Neuronal stem cell (in vitro differentiated cells): Measurements from ENCODE around the gene C16orf90. TPM values are rescaled to one million over a fixed set of nuclear protein-coding genes. Genes with fewer than 3 reads are reported as not detected.

ENCODE experiments used
- DNase-seq: peaks from one replicate; pipeline ENCODE4 v3.0.0-alpha.2; 2013; ENCODE audit warnings: low spot score
- H2AFZ ChIP-seq: one replicate; pipeline ENCODE4 v1.6.1; 2013; ENCODE audit warnings: mild to moderate bottlenecking, low read length, inconsistent platforms
- H2AK5ac ChIP-seq: 2 replicates; pipeline ENCODE4 v1.6.1; 2013; ENCODE audit warnings: low read depth, mild to moderate bottlenecking, inconsistent platforms, low read length, moderate library complexity, mixed read lengths
- H2BK120ac ChIP-seq: 2 replicates; pipeline ENCODE4 v1.6.1; 2013; ENCODE audit warnings: low read depth, mild to moderate bottlenecking, inconsistent platforms, low read length, moderate library complexity, mixed read lengths
- H2BK12ac ChIP-seq: one replicate; pipeline ENCODE4 v1.6.1; 2013; ENCODE audit warnings: low read length, inconsistent platforms
- H2BK15ac ChIP-seq: 2 replicates; pipeline ENCODE4 v1.6.1; 2013; ENCODE audit warnings: mild to moderate bottlenecking, low read length, inconsistent platforms, mixed read lengths
- H2BK5ac ChIP-seq: one replicate; pipeline ENCODE4 v1.6.1; 2013; ENCODE audit warnings: inconsistent platforms, mild to moderate bottlenecking, low read length, moderate library complexity
- H3K14ac ChIP-seq: one replicate; pipeline ENCODE4 v1.6.1; 2013; ENCODE audit warnings: low read length, inconsistent platforms
- H3K18ac ChIP-seq: 2 replicates; pipeline ENCODE4 v1.6.1; 2013; ENCODE audit warnings: low read length, inconsistent platforms
- H3K23ac ChIP-seq: 2 replicates; pipeline ENCODE4 v1.6.1; 2013; ENCODE audit warnings: low read depth, mild to moderate bottlenecking, mixed read lengths, low read length, inconsistent platforms; ENCODE audit not compliant: poor library complexity
- H3K27ac ChIP-seq: replicated peaks from 3 replicates; pipeline ENCODE4 v1.5.1; 2013; ENCODE audit warnings: low read length, inconsistent platforms
- H3K27me3 ChIP-seq, 3 experiments: 2 replicates each; pipeline ENCODE4 v1.6.1; 2013; ENCODE audit warnings: low read length in 3 of 3, mild to moderate bottlenecking in 2 of 3, inconsistent platforms in 1 of 3, low read depth in 1 of 3, mixed read lengths in 1 of 3, moderate library complexity in 1 of 3; ENCODE audit not compliant: control insufficient read depth in 3 of 3, insufficient read depth in 3 of 3
- H3K36me3 ChIP-seq, 2 donors: replicated peaks in 1 of 2; 2 replicates each; pipeline ENCODE4 v1.6.1; 2013; ENCODE audit warnings: low read length in 2 of 2; ENCODE audit not compliant: control insufficient read depth in 2 of 2, insufficient read depth in 2 of 2
- H3K4ac ChIP-seq: 2 replicates; pipeline ENCODE4 v1.6.1; 2013; ENCODE audit warnings: inconsistent platforms, mild to moderate bottlenecking, low read length, moderate library complexity
- H3K4me1 ChIP-seq, 2 donors: 1 replicate in 1 of 2; 2 replicates in 1 of 2; pipeline ENCODE4 v1.6.1; 2013; ENCODE audit warnings: low read length in 2 of 2, low read depth in 1 of 2; ENCODE audit not compliant: control insufficient read depth in 2 of 2, insufficient read depth in 1 of 2
- H3K4me2 ChIP-seq: one replicate; pipeline ENCODE4 v1.6.1; 2013; ENCODE audit warnings: mild to moderate bottlenecking, low read length, inconsistent platforms; ENCODE audit not compliant: insufficient read depth, poor library complexity, severe bottlenecking
- H3K4me3 ChIP-seq, 2 donors: 2 replicates each; pipeline ENCODE4 v1.5.1; 2013; ENCODE audit warnings: low read length in 2 of 2, mild to moderate bottlenecking in 2 of 2, inconsistent platforms in 1 of 2, moderate library complexity in 1 of 2
- H3K79me1 ChIP-seq: one replicate; pipeline ENCODE4 v1.6.1; 2013; ENCODE audit warnings: low read depth, mild to moderate bottlenecking, inconsistent platforms, low read length, moderate library complexity
- H3K9ac ChIP-seq: one replicate; pipeline ENCODE4 v1.6.1; 2013; ENCODE audit warnings: mild to moderate bottlenecking, low read depth, low read length, inconsistent platforms; ENCODE audit not compliant: poor library complexity
- H3K9me3 ChIP-seq, 2 donors: replicated peaks in 1 of 2; 2 replicates each; pipeline versions ENCODE3 to v1.6.1; 2013; ENCODE audit warnings: low read length in 2 of 2, mild to moderate bottlenecking in 2 of 2, inconsistent platforms in 1 of 2, low read depth in 1 of 2, mixed read lengths in 1 of 2, moderate library complexity in 1 of 2; ENCODE audit not compliant: control insufficient read depth in 2 of 2, insufficient read depth in 1 of 2
- H4K8ac ChIP-seq: one replicate; pipeline ENCODE4 v1.6.1; 2013; ENCODE audit warnings: low read depth, mild to moderate bottlenecking, inconsistent platforms, low read length, moderate library complexity
- H4K91ac ChIP-seq: one replicate; pipeline ENCODE4 v1.6.1; 2013; ENCODE audit warnings: low read length, low read depth, mild to moderate bottlenecking, inconsistent platforms; ENCODE audit not compliant: poor library complexity
- WGBS, 2 donors: extraction: QIAGEN DNeasy Blood & Tissue Kit; methylation state at CpG; one replicate each; pipeline ENCODE4 v1.1.7; 2013; ENCODE audit warnings: missing lambda C conversion rate in 2 of 2, mixed read lengths in 1 of 2; ENCODE audit not compliant: insufficient read length in 2 of 2, insufficient replicate concordance in 1 of 2; ENCODE audit errors: extremely low coverage in 2 of 2; 5-methylcytosine and 5-hydroxymethylcytosine counted together
- polyA plus RNA-seq, 2 experiments: library from polyadenylated mRNA; stranded (reverse); fragments of 200-250 nt; gene quantifications; one replicate each; pipeline ENCODE4 v1.2.3, GENCODE V29; 2013

The C16orf90 gene, protein sequence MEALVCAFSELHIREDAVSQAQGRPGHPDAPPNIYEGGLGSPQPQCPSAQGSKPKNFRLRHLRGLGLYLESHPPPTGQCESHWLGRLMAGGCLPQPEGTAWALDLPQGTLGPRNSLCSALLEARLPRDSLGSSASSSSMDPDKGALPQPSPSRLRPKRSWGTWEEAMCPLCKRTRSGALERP
- not detected for polyA plus RNA-seq (2013, experiment 1 of 2)
- not detected for polyA plus RNA-seq (2013, experiment 2 of 2)

DNA sequence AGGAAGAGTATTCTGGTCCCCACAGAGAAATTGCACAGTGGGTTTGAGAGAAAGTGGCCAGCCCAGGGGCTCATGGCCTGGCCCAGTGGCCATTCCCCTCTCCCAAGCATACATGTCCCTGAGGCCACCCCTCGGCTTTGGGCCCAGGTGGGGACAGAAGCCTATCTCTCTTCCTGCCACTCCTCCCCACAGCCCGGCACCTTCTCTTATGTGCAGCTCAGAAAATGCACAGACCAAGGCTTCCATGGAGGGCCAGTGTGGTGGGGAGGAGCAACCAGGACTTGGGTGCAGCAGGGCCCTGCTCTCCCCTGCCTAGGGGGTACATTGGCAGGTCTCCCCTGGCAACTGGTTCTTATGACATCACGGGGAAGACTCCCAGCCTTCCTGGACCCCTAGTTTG, at the start of gene C16orf90:
Gene C16orf90 (minus strand): TSS at position 314 of the 400 bp plus-strand sequence. CDS start 68 bp downstream, at position 246.
- Histone ChIP-seq H3K14ac (peak within 1 kb of the TSS; percentile 17), H2BK12ac (no peak within 1 kb of the TSS), H3K4me1 (no peaks in the 10 kb centered on the region), H3K4me3 (no peak within 1 kb of the TSS), H3K27me3 (no peaks in the 10 kb centered on the region), H3K36me3 (no peaks in the 10 kb centered on the region), H3K4me2 (no peak within 1 kb of the TSS), H3K9ac (peak within 1 kb of the TSS; percentile 37), H2BK120ac (no peak within 1 kb of the TSS), H2AK5ac (peak within 1 kb of the TSS; percentile 88), H2BK15ac (peak within 1 kb of the TSS; percentile 49), H3K18ac (peak within 1 kb of the TSS; percentile 77), H3K4ac (no peak within 1 kb of the TSS), H3K79me1 (peaks cover 8% of the 10 kb centered on the region), H2AFZ (peak within 1 kb of the TSS; percentile 22), H2BK5ac (no peak within 1 kb of the TSS), H3K27ac (no peak within 1 kb of the TSS), H4K8ac (no peak within 1 kb of the TSS), H3K9me3 (peaks cover 0 to 2% of the 10 kb centered on the region in 2 donors), H3K23ac (peak within 1 kb of the TSS; percentile 55), H4K91ac (no peak within 1 kb of the TSS)
- WGBS, 2 donors, result no CpG with 5 or more reads among the region's 3 CpGs
- DNase-seq, result no peak

DNA sequence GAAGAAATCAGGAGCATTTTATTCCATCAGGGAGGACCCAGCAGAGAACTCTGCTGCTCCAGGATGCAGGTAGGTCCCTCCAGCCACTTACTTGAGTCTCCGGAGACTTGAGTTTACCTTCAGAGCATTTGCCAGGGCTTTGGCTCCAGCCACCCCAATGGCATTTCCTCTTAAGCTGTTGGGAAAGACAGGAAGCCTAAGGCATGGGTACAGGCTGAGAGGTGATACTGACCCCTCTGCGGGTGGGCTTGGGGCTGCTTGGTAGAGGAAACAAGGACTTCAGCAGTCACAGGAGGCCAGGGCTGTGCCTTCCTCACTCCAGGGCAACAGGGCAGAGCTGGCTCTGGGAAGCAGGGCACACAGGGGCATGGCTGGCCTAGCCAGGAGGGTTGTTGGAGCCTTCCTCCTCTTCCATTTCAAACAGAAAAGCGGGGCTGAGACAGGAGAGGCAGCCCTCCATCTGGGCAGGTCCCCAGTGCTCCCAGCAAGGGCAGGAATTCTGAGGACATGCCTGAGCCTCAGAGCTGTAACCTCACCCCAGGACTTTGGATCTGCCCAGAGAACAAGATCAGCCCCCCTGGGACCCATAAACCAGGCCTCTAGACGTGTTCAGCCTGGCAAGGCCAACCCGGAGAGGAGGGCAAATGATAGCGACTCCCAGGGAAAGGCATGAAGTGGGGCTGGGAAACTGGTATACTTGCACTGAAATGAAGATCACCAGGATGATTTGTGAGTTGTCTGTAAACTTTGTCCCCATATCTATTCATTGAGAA, 47.5 kb upstream of the C16orf90 start:
- Histone ChIP-seq H4K8ac (no peak overlapping the region), H3K4me2 (no peak overlapping the region), H3K9ac (no peak overlapping the region), H3K4ac (no peak overlapping the region), H3K4me3 (no peak overlapping the region), H2BK5ac (no peak overlapping the region), H3K23ac (no peak overlapping the region), H3K14ac (no peak overlapping the region), H3K18ac (no peak overlapping the region), H2BK15ac (no peak overlapping the region), H3K79me1 (no peaks in the 10 kb centered on the region), H3K4me1 (peaks cover 9 to 10% of the 10 kb centered on the region in 2 donors), H3K9me3 (no peaks in the 10 kb centered on the region), H2AFZ (no peak overlapping the region), H3K27me3 (no peaks in the 10 kb centered on the region), H4K91ac (no peak overlapping the region), H2BK12ac (no peak overlapping the region), H3K36me3 (peaks cover 3 to 26% of the 10 kb centered on the region in 2 donors), H3K27ac (no peak overlapping the region), H2AK5ac (peak overlapping the region; percentile 15), H2BK120ac (no peak overlapping the region)
- no peak for DNase-seq
- no CpG with 5 or more reads among the region's 6 CpGs for WGBS, 2 donors

DNA sequence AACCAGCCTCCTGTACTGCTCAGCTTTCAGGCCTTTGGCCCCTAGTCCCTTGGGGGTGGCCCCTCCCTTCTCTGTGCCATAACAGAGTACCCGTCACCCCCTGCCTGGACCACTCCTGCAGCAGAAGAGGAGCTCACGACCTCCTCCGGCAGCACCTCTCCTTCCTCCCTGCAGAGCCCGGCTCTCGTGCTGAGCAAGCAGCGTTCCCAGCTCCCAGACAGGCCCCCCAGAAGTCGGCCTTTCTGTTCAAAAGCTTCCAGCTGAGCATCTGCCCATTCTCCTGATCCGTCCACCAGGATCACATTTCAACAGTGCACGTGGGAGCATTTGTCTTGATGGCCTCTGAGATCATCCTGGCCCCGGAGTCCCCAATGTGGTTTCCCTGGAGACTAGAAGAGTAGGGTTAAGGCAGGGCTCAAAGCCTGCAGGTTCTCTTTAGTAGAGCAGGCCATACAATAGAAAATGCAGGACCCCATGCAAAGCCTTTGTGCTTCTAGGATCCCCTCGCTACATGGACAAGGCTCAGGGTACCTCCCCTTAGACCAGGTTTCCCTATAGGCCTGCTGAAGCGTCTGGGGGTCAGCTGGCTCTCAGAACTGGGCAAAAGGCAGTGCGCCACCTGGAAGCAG, 46.4 kb upstream of the C16orf90 start:
- Histone ChIP-seq H3K14ac (no peak overlapping the region), H2AFZ (no peak overlapping the region), H2AK5ac (no peak overlapping the region), H2BK15ac (no peak overlapping the region), H4K91ac (no peak overlapping the region), H3K36me3 (peaks cover 3 to 36% of the 10 kb centered on the region in 2 donors), H3K23ac (no peak overlapping the region), H3K27ac (no peak overlapping the region), H3K79me1 (no peaks in the 10 kb centered on the region), H3K9me3 (no peaks in the 10 kb centered on the region), H4K8ac (no peak overlapping the region), H3K4ac (no peak overlapping the region), H3K4me2 (no peak overlapping the region), H3K27me3 (no peaks in the 10 kb centered on the region), H3K18ac (peak overlapping the region; percentile 3), H2BK5ac (no peak overlapping the region), H3K9ac (no peak overlapping the region), H2BK12ac (no peak overlapping the region), H2BK120ac (no peak overlapping the region), H3K4me1 (peaks cover 9 to 10% of the 10 kb centered on the region in 2 donors), H3K4me3 (no peak overlapping the region)
- no CpG with 5 or more reads among the region's 13 CpGs for WGBS, 2 donors
- peak; percentile 33 for DNase-seq

DNA sequence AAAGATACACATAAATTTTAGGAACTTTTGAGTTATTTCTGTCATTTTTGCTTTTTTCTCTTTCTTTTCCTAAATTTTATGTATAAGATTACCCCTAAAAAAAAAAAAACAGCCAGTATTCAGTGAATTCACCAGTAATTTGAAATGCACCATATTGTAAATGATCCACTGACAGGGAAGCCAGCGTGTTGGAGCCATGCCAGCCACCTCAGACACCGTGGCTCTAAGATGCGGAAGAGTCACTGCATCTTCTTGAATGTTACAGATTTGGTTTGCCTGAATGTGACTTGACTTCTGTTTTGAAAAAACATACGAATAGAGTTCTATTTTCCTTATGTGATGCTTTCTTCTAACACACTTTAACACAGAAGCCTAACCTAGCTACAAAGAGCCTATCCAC, 42.9 kb upstream of the C16orf90 start:
- Histone ChIP-seq H4K91ac (no peak overlapping the region), H2BK120ac (no peak overlapping the region), H3K4me3 (no peak overlapping the region), H3K4me2 (no peak overlapping the region), H3K14ac (no peak overlapping the region), H3K4ac (no peak overlapping the region), H3K9me3 (no peaks in the 10 kb centered on the region), H3K27ac (no peak overlapping the region), H2BK5ac (no peak overlapping the region), H3K36me3 (peaks cover 19 to 70% of the 10 kb centered on the region in 2 donors), H3K4me1 (peaks cover 9 to 12% of the 10 kb centered on the region in 2 donors), H2BK15ac (no peak overlapping the region), H2BK12ac (no peak overlapping the region), H3K18ac (no peak overlapping the region), H4K8ac (no peak overlapping the region), H2AK5ac (no peak overlapping the region), H3K27me3 (no peaks in the 10 kb centered on the region), H3K9ac (no peak overlapping the region), H3K23ac (no peak overlapping the region), H3K79me1 (no peaks in the 10 kb centered on the region), H2AFZ (no peak overlapping the region)
- DNase-seq, result no peak
- no CpG with 5 or more reads among the region's 4 CpGs for WGBS, 2 donors
